Peyer's patch (tissue), 4 donors: ENCODE measurements around the gene TM9SF1.

Experiments
- CTCF ChIP-seq, 6 experiments: fragments of 450-650 bp in 4 of 6; fragments of 200-600 bp in 2 of 6; sonication (generic) in 1 of 6; IDR thresholded peaks; one replicate each; pipeline ENCODE4 v1.5.1; 2017 to 2019; ENCODE audit warnings: antibody characterized with exemption in 6 of 6, mild to moderate bottlenecking in 3 of 6, moderate library complexity in 1 of 6
- POLR2A ChIP-seq, 2 donors: fragments of 450-650 bp; IDR thresholded peaks; one replicate each; pipeline ENCODE4 v1.5.1; 2017; ENCODE audit warnings: antibody characterized with exemption in 2 of 2, mild to moderate bottlenecking in 2 of 2, moderate library complexity in 2 of 2

- TF ChIP-seq CTCF (IDR thresholded peaks at IDR 0.05) (no peak), POLR2A (IDR thresholded peaks at IDR 0.05) (no peak)
These were observed 11.9 kb upstream of the TM9SF1 start for GRCh38 chr14:24207104-24207551.
